HepG2 (cell line): ENCODE measurements around the gene MTX2. TPM values are rescaled to one million over a fixed set of nuclear protein-coding genes. Genes with fewer than 3 reads are reported as not detected.

Experiments used
- ATAC-seq: fragments of 200-7000 bp; cut with Tn5 transposase; 3 replicates; pipeline ENCODE4 v1.9.1; 2020; ENCODE audit warnings: mild to moderate bottlenecking, moderate library complexity
- BruUV-seq: library from RNA; stranded (reverse); fragments of 400-500 nt; replicated peaks from 2 replicates; lab custom pipeline; 2021; lab: Mats Ljungman, UMichigan
- CTCF ChIA-PET: fragments of 300-600 bp; formaldehyde crosslinking; extraction: SDS; loops from one replicate; lab custom pipeline; 2021; ENCODE audit warnings: low total read pairs, inconsistent platforms, low intra/inter-chr PET ratio; lab: Yijun Ruan, JAX
- POLR2A ChIA-PET: fragments of 350-600 bp; sonication (Branson Sonifier 250); formaldehyde crosslinking; loops from one replicate; lab custom pipeline; 2020; ENCODE audit warnings: antibody characterized with exemption, inconsistent platforms; lab: Yijun Ruan, JAX
- DNase-seq: peaks from one replicate; pipeline ENCODE4 v3.0.0-alpha.2; 2015; ENCODE audit warnings: low spot score
- FAIRE-seq: peaks from 3 replicates; lab custom pipeline; 2011; peaks lifted over from hg19 to GRCh38; lab: Jason Lieb, UNC
- H2AFZ ChIP-seq: one replicate; pipeline ENCODE4 v1.6.1; 2011; ENCODE audit warnings: low read length, inconsistent platforms
- H3K27ac ChIP-seq: fragments of 300-600 bp; 3 replicates; pipeline ENCODE4 v1.8.0; 2011; ENCODE audit warnings: mixed run types, mild to moderate bottlenecking, mixed read lengths, low read length, inconsistent platforms; ENCODE audit not compliant: insufficient read depth; ENCODE audit errors: extremely low read length
- H3K27me3 ChIP-seq, 2 experiments: fragments of 200-600 bp in 1 of 2; 2 replicates in 1 of 2; 3 replicates in 1 of 2; pipeline versions ENCODE4 v1.6.0 to v1.8.0; 2011; ENCODE audit warnings: low read length in 2 of 2, mild to moderate bottlenecking in 2 of 2, moderate library complexity in 2 of 2, inconsistent platforms in 1 of 2; ENCODE audit not compliant: insufficient read depth in 2 of 2, control insufficient read depth in 1 of 2
- H3K36me3 ChIP-seq, 2 experiments: fragments of 200-600 bp in 1 of 2; replicated peaks in 1 of 2; 2 replicates in 1 of 2; 3 replicates in 1 of 2; pipeline versions ENCODE4 v1.5.1 to v1.8.0; 2011; ENCODE audit warnings: low read length in 2 of 2, inconsistent platforms in 1 of 2; ENCODE audit not compliant: insufficient read depth in 2 of 2, control insufficient read depth in 1 of 2
- H3K4me1 ChIP-seq: 2 replicates; pipeline ENCODE4 v1.5.1; 2012; ENCODE audit warnings: low read length, inconsistent platforms; ENCODE audit not compliant: insufficient read depth
- H3K4me2 ChIP-seq: 2 replicates; pipeline ENCODE4 v1.6.0; 2011; ENCODE audit warnings: low read depth, low read length, inconsistent platforms
- H3K4me3 ChIP-seq, 3 experiments: fragments of 200-600 bp in 1 of 3; sonication (generic), shearing (Covaris generic) in 1 of 3; replicated peaks in 1 of 3; 2 replicates each; pipeline ENCODE4 v1.5.1; 2011 to 2016; ENCODE audit warnings: low read length in 3 of 3, inconsistent platforms in 2 of 3, low read depth in 2 of 3, mild to moderate bottlenecking in 2 of 3, control low read depth in 1 of 3, mixed read lengths in 1 of 3; ENCODE audit not compliant: insufficient read depth in 1 of 3
- H3K79me2 ChIP-seq: one replicate; pipeline ENCODE4 v1.6.1; 2011; ENCODE audit warnings: low read length, inconsistent platforms; ENCODE audit not compliant: insufficient read depth
- H3K9ac ChIP-seq: 2 replicates; pipeline ENCODE4 v1.6.0; 2011; ENCODE audit warnings: mild to moderate bottlenecking, low read depth, low read length, inconsistent platforms; ENCODE audit not compliant: insufficient read depth
- H3K9me3 ChIP-seq: 2 replicates; pipeline ENCODE4 v1.5.1; 2012; ENCODE audit warnings: mild to moderate bottlenecking, low read length
- H4K20me1 ChIP-seq: 2 replicates; pipeline ENCODE4 v1.6.0; 2011; ENCODE audit warnings: inconsistent platforms, mild to moderate bottlenecking, low read length, moderate library complexity; ENCODE audit not compliant: insufficient read depth
- DMTF1 ChIP-seq: sonication (generic); formaldehyde crosslinking; IDR thresholded peaks from 2 replicates; pipeline ENCODE4 v1.4.0; 2020; ENCODE audit warnings: mild to moderate bottlenecking, missing genetic modification reagents
- FOXP4 ChIP-seq: sonication (generic); formaldehyde crosslinking; IDR thresholded peaks from 2 replicates; pipeline ENCODE4 v1.4.0; 2020; ENCODE audit warnings: missing genetic modification reagents
- ZNF44 ChIP-seq: sonication (generic); formaldehyde crosslinking; IDR thresholded peaks from 2 replicates; pipeline ENCODE4 v1.5.1; 2020; ENCODE audit warnings: mild to moderate bottlenecking, missing genetic modification reagents
- WGBS: methylation state at CpG from one replicate; pipeline ENCODE4 v1.1.6; 2017; ENCODE audit warnings: low lambda C conversion rate; 5-methylcytosine and 5-hydroxymethylcytosine counted together
- in situ Hi-C: cut with HindIII; loops from 2 replicates; pipeline ENCODE4 v1.10.0; 2017; ENCODE audit warnings: low pct_unique_long_range_greater_than_20kb; ENCODE audit not compliant: extremely low pct_ligation_motif_present
- intact Hi-C: fragments of 100-400 bp; cut with micrococcal nuclease; formaldehyde crosslinking; loops from one replicate; pipeline ENCODE4 v1.10.0; 2022; ENCODE audit not compliant: unreplicated experiment
- polyA plus RNA-seq, 8 experiments: library from polyadenylated mRNA; depleted of rRNA in 3 of 8; stranded (reverse) in 7 of 8; unstranded in 1 of 8; fragments of >200 nt; fragmentation: Illumina TruSeq in 4 of 8; extraction: Trizol in 4 of 8; gene quantifications; 2 replicates each; pipeline versions ENCODE4 v1.2.1 to v1.2.3, GENCODE V29; 2011 to 2016; ENCODE audit warnings: low read depth in 4 of 8, missing spikeins in 1 of 8, mixed read lengths in 1 of 8; ENCODE audit not compliant: insufficient read depth in 1 of 8
- total RNA-seq, 5 experiments: library from RNA; depleted of rRNA; stranded (reverse); fragments of >200 nt; fragmentation: Illumina TruSeq; extraction: Trizol; gene quantifications; 2 replicates each; pipeline ENCODE4 v1.2.3, GENCODE V29; 2016; ENCODE audit warnings: low read depth in 1 of 5

MTX2 gene
- total and polyA plus RNA-seq, 2 of the 13 experiments (the other 11 are each of a cell fraction or from before 2014, with no cell fraction given), result 58.1 to 75.7 TPM

- Histone ChIP-seq H2AFZ (peak overlapping the region; percentile 95), H3K9me3 (no peaks in the 10 kb centered on the region), H3K79me2 (peaks cover 43% of the 10 kb centered on the region), H3K4me1 (peaks cover 33% of the 10 kb centered on the region), H3K27ac (peak overlapping the region; percentile 89), H4K20me1 (0 out of 2 replicates have a peak, but pooled peaks cover 3% of the 10 kb centered on the region), H3K4me3 (peak overlapping the region; percentile 89 to 100 (median 99)), H3K9ac (peak overlapping the region; percentile 93), H3K4me2 (peak overlapping the region; percentile 78), H3K27me3 (no peaks in the 10 kb centered on the region; a peak in 2 of 5 replicates), H3K36me3 (no peaks in the 10 kb centered on the region)
- no peak for DNase-seq
- ChIA-PET POLR2A (interaction anchor here (0.6 to 1.7 kb wide), 9 partner anchors 14 to 355 kb away, joined by 3 to 9 read pairs (median 3); no protein-coding TSS in a partner anchor), CTCF (no interaction called here)
- in situ Hi-C loops (no loop called here), intact Hi-C loops (loop anchor here (5.0 kb wide), 1 partner anchor 82 kb away; the partner anchor contains the start of gene HOXD1)
- ATAC-seq, result no peak
- no peak for TF ChIP-seq DMTF1 (CRISPR knock-in tag)
- peak; percentile 3; the same call in 1 of the 2 replicates for TF ChIP-seq FOXP4 (CRISPR knock-in tag)
- no peak for TF ChIP-seq ZNF44
- BruUV-seq, result no TSS peak
- WGBS, result 28% methylated on average over 10 of the region's 10 CpGs
- no peak for FAIRE-seq
Observed at GRCh38 chr2:176268976-176269318, 295 bp upstream of the MTX2 start.
